Measurements from ENCODE around the gene MRPL22.

GRCh38 chr5:155017610-155018009 lies 76.7 kb downstream of the MRPL22 start:
- TF ChIP-seq ZBTB8A (tag by site-specific recombination; IDR thresholded peaks at IDR 0.05) (no peak), ZNF350 (tag by site-specific recombination; IDR thresholded peaks at IDR 0.05) (no peak)
- TF ChIP-seq, protein P1, sequence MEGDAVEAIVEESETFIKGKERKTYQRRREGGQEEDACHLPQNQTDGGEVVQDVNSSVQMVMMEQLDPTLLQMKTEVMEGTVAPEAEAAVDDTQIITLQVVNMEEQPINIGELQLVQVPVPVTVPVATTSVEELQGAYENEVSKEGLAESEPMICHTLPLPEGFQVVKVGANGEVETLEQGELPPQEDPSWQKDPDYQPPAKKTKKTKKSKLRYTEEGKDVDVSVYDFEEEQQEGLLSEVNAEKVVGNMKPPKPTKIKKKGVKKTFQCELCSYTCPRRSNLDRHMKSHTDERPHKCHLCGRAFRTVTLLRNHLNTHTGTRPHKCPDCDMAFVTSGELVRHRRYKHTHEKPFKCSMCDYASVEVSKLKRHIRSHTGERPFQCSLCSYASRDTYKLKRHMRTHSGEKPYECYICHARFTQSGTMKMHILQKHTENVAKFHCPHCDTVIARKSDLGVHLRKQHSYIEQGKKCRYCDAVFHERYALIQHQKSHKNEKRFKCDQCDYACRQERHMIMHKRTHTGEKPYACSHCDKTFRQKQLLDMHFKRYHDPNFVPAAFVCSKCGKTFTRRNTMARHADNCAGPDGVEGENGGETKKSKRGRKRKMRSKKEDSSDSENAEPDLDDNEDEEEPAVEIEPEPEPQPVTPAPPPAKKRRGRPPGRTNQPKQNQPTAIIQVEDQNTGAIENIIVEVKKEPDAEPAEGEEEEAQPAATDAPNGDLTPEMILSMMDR (tag by site-specific recombination; IDR thresholded peaks at IDR 0.05), result no peak

Measured in HEK293 (cell line).